Activated naive CD8-positive, alpha-beta T cell treated with anti-CD3 and anti-CD28 coated beads for 36 hours (primary cell): ENCODE data around the gene ZBED4. TPM values are rescaled to one million over a fixed set of nuclear protein-coding genes. Genes with fewer than 3 reads are reported as not detected.

Experiments
- DNase-seq: peaks from one replicate; pipeline ENCODE4 v3.0.0; 2021
- H3K27ac Mint-ChIP-seq: one replicate; pipeline ENCODE4 v1.8.0; 2022; ENCODE audit warnings: mild to moderate bottlenecking, moderate library complexity, mixed read lengths
- H3K27me3 Mint-ChIP-seq: one replicate; pipeline ENCODE4 v1.8.0; 2022; ENCODE audit warnings: mild to moderate bottlenecking, mixed read lengths
- H3K36me3 Mint-ChIP-seq: one replicate; pipeline ENCODE4 v1.8.0; 2021; ENCODE audit warnings: mild to moderate bottlenecking, mixed read lengths
- H3K4me1 Mint-ChIP-seq: one replicate; pipeline ENCODE4 v1.8.0; 2021; ENCODE audit warnings: mixed read lengths
- H3K4me3 Mint-ChIP-seq: one replicate; pipeline ENCODE4 v1.8.0; 2022; ENCODE audit warnings: mild to moderate bottlenecking, moderate library complexity, mixed read lengths
- H3K9me3 Mint-ChIP-seq: one replicate; pipeline ENCODE4 v1.8.0; 2022; ENCODE audit warnings: mixed read lengths
- total RNA-seq, 2 experiments: library from RNA; stranded (reverse); gene quantifications; one replicate each; pipeline ENCODE4 v1.2.3, GENCODE V29; 2021

The ZBED4 gene
- total RNA-seq, 2 experiments from 2014 or later: 20.6 to 20.7 TPM

DNA sequence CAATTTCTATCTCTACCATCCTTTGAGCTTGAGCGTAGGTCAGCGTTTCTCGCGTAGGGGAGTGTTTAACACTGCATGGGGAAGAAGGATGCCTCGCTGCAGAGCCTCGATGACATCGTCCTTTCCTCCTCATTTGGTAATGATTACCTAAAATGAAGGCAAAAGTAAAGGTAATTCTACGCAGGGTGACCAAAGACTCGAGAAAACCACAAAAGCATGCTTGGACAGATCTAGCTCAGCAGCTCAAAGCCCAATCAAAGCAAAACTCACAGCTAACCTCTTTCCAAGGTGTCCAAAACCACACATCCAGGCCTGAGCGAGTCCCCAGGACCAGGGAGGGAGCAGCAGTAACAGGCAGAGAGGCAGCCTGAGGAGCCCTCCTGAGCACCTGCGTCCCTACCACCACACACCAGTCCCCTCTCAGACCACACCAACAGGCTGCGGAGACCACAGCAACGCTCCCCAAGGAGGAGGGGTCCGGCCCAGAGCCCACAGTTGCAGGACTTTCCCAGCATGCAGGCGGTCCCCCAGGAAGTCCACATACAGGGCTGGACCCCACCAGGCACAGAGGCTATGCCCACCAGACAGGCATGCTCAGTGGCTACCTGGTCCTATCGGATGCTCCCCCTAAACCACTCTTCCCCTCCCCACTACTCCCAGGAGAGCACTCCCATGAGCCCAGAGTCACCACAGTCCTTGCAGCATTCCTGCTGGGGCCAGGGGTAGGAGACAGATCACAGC lies 29.3 kb upstream of the ZBED4 start:
- H3K36me3 Mint-ChIP-seq: peaks cover 27% of the 10 kb centered on the region
- H3K4me3 Mint-ChIP-seq: peak overlapping the region; percentile 8
- H3K4me1 Mint-ChIP-seq: peaks cover 38% of the 10 kb centered on the region
- H3K27ac Mint-ChIP-seq: no peak overlapping the region
- no peak for DNase-seq
- no peaks in the 10 kb centered on the region for H3K27me3 Mint-ChIP-seq
- no peaks in the 10 kb centered on the region for H3K9me3 Mint-ChIP-seq

GRCh38 chr22:49824936-49825335 lies 28.7 kb upstream of the ZBED4 start:
- Mint-ChIP-seq H3K4me1 (peaks cover 39% of the 10 kb centered on the region), H3K36me3 (peaks cover 27% of the 10 kb centered on the region), H3K27me3 (no peaks in the 10 kb centered on the region), H3K9me3 (peaks cover 2% of the 10 kb centered on the region), H3K4me3 (no peak overlapping the region), H3K27ac (peak overlapping the region; percentile 34)
- no peak for DNase-seq

DNA sequence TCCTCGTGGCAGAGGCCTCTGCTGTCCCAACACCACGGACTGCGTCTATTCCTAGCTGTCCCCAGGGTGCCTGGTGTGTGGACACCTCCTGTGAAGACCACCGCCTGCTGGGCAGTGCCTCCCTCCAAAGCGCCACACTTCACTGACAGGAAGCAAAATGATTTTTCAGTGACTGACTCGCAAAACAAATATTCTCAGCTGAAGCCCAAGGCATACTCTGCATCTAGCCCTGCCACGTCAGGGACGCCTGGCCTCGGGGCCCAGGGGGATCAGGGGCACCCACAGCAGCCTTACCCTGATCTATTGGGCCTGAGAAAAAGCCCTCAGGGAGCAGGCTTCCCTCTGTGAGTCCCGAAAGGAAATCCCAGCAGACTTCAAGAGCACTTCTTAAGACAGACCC lies 28.2 kb upstream of the ZBED4 start:
- Mint-ChIP-seq H3K36me3 (peaks cover 23% of the 10 kb centered on the region), H3K27me3 (no peaks in the 10 kb centered on the region), H3K27ac (peak overlapping the region; percentile 92), H3K9me3 (peaks cover 2% of the 10 kb centered on the region), H3K4me3 (peak overlapping the region; percentile 93), H3K4me1 (peaks cover 39% of the 10 kb centered on the region)
- no peak for DNase-seq

GRCh38 chr22:49825944-49826602 lies 27.6 kb upstream of the ZBED4 start:
- H3K4me3 Mint-ChIP-seq: peak overlapping the region; percentile 93
- peaks cover 18% of the 10 kb centered on the region for H3K36me3 Mint-ChIP-seq
- peaks cover 2% of the 10 kb centered on the region for H3K9me3 Mint-ChIP-seq
- H3K27me3 Mint-ChIP-seq: no peaks in the 10 kb centered on the region
- DNase-seq: peak; percentile 78
- peak overlapping the region; percentile 92 for H3K27ac Mint-ChIP-seq
- H3K4me1 Mint-ChIP-seq: peaks cover 36% of the 10 kb centered on the region

DNA sequence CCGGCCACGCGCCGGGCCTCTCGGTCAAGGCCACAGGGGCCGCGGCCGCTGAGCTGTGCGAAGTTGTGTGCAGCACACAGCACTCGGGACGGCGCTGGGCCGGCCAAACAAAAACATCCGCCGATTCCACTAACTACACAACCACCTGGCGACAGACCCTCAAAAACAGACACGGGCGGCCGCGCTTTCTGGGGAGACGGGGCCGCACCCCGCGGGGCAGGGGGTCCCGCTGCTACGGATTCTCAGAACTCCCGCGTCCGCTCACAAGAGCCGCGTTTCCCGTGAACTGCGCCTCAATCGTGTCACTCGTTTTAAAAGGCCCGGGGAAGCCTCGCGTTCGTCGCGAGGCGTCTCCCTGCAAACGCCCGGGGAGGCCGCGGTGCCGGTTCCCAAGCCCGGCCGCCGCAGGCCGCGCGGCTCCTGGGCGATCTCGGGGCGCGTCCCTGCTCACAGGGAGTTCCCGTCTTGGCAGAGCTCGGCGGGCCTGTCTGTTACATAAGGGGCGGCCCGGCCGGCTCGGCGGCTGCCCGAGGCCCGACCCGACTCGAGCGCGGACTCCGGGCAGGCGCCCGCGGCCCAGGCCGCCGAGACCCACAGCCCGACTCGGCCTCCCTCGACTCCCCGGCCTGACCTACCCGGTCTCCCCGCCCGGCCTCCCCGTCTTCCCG lies 26.9 kb upstream of the ZBED4 start:
- peak overlapping the region; percentile 92 for H3K27ac Mint-ChIP-seq
- H3K9me3 Mint-ChIP-seq: peaks cover 2% of the 10 kb centered on the region
- peaks cover 17% of the 10 kb centered on the region for H3K36me3 Mint-ChIP-seq
- no peaks in the 10 kb centered on the region for H3K27me3 Mint-ChIP-seq
- H3K4me3 Mint-ChIP-seq: peak overlapping the region; percentile 93
- DNase-seq: peak; percentile 50
- peaks cover 36% of the 10 kb centered on the region for H3K4me1 Mint-ChIP-seq

DNA sequence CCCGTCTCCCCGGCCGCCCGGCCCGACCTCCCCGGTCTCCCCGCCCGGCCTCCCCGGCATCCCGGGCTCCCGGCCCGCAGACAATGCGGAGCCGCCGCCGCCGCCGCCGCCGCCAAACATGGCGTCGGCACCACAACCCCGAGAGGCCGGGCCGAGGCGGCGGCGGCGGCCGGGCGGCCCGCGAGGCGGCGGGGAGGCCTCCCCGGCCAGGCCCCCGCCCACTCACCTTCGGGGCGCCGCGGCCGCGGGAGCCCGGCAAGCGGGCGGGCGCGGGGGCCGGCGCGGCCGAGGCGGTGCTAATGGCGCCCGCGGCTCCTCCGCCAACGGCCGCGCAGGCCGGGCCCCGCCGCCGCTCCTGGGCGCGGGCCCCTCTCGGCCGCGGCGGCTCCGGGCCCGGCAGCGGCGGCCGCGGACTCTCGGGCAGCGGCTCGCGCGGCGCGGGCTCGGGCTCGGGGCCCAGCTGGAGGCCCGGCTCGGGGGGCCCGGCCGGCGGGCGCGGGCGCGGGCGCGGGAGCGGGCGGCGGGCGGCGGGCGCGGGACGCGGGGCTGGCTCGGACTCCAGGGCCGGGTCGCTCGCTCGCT lies 26.3 kb upstream of the ZBED4 start:
- Mint-ChIP-seq H3K4me1 (peaks cover 33% of the 10 kb centered on the region), H3K4me3 (peak overlapping the region; percentile 32)
- peak; percentile 45 for DNase-seq

GRCh38 chr22:49827853-49828598 lies 25.6 kb upstream of the ZBED4 start, which contains the start of gene BRD1:
BRD1 (minus strand) TSS chr22:49827873; CDS start chr22:49824317, 3,556 bp downstream.
- H3K9me3 Mint-ChIP-seq: peaks cover 2% of the 10 kb centered on the region
- peak within 1 kb of the TSS; percentile 93 for H3K4me3 Mint-ChIP-seq
- peaks cover 14% of the 10 kb centered on the region for H3K36me3 Mint-ChIP-seq
- no peaks in the 10 kb centered on the region for H3K27me3 Mint-ChIP-seq
- DNase-seq: peak; percentile 70
- peak within 1 kb of the TSS; percentile 92 for H3K27ac Mint-ChIP-seq
- peaks cover 31% of the 10 kb centered on the region for H3K4me1 Mint-ChIP-seq

More for the DNA sequence above, 26.3 kb upstream of the ZBED4 start:
- peaks cover 14% of the 10 kb centered on the region for H3K36me3 Mint-ChIP-seq
- no peaks in the 10 kb centered on the region for H3K27me3 Mint-ChIP-seq
- peaks cover 2% of the 10 kb centered on the region for H3K9me3 Mint-ChIP-seq
- no peak overlapping the region for H3K27ac Mint-ChIP-seq

- H3K9me3 Mint-ChIP-seq: peaks cover 2% of the 10 kb centered on the region
- H3K27ac Mint-ChIP-seq: peak overlapping the region; percentile 48
- H3K36me3 Mint-ChIP-seq: peaks cover 13% of the 10 kb centered on the region
- no peaks in the 10 kb centered on the region for H3K27me3 Mint-ChIP-seq
- peak overlapping the region; percentile 54 for H3K4me3 Mint-ChIP-seq
- H3K4me1 Mint-ChIP-seq: peaks cover 30% of the 10 kb centered on the region
- no peak for DNase-seq
These were observed 25.1 kb upstream of the ZBED4 start for GRCh38 chr22:49828599-49828965.

GRCh38 chr22:49829044-49829853 lies 24.4 kb upstream of the ZBED4 start:
- H3K27me3 Mint-ChIP-seq: no peaks in the 10 kb centered on the region
- peaks cover 2% of the 10 kb centered on the region for H3K9me3 Mint-ChIP-seq
- peaks cover 6% of the 10 kb centered on the region for H3K36me3 Mint-ChIP-seq
- peak overlapping the region; percentile 14 for H3K4me3 Mint-ChIP-seq
- H3K27ac Mint-ChIP-seq: peak overlapping the region; percentile 77
- no peak for DNase-seq
- H3K4me1 Mint-ChIP-seq: peaks cover 24% of the 10 kb centered on the region

GRCh38 chr22:49833340-49834007 lies 20.2 kb upstream of the ZBED4 start:
- no peaks in the 10 kb centered on the region for H3K27me3 Mint-ChIP-seq
- H3K36me3 Mint-ChIP-seq: no peaks in the 10 kb centered on the region
- H3K27ac Mint-ChIP-seq: no peak overlapping the region
- H3K4me1 Mint-ChIP-seq: peaks cover 15% of the 10 kb centered on the region
- H3K9me3 Mint-ChIP-seq: peaks cover 2% of the 10 kb centered on the region
- no peak for DNase-seq
- H3K4me3 Mint-ChIP-seq: no peak overlapping the region

DNA sequence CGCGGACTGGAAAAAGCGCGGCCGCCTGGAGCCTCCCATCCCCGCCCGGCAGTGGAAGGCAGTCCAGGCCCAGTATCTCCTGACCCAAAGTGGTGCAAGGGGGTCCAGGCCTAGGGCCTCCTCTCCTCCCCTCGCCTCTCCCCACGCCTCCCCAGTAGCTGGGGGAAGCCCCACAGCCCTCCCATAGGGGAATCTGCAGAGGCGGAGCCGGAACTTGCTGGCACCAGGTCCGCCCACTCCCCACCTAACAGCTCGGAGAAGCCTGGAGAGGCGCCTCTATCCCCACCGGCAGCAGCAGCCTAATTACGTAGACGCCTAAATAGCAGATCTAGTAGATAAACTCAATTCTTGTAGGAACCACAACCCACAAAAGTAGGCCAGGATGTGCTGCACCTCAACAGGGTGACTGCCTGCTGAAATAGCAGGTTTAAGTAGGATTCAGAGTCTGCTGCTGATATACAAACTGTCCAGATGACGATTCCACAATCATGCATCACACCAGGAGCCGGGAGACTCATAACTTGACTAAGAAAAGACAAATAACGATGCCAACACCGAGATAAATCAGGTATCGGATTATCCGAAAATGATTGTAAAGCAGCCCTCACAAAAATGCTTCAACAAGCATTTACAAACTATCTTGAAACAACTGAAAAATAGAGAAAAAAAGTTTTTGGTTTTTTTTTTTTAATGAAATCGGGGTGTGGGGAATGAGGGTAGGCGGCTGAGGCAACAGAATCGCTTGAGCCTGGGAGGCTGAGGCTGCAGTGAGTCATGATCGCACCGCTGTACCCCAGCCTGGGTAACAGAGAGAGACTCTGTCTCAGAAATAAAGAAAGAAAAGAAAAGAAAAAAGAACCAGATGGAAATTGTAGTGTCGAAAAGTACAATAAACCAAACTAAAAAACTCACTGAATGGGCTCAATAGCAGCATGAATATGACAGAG lies 14.6 kb upstream of the ZBED4 start:
- Mint-ChIP-seq H3K4me3 (peak overlapping the region; percentile 72), H3K9me3 (no peaks in the 10 kb centered on the region), H3K4me1 (peaks cover 25% of the 10 kb centered on the region), H3K27ac (peak overlapping the region; percentile 91), H3K27me3 (no peaks in the 10 kb centered on the region), H3K36me3 (no peaks in the 10 kb centered on the region)
- peak; percentile 88 for DNase-seq

GRCh38 chr22:49845241-49845640 lies 8.4 kb upstream of the ZBED4 start:
- no peaks in the 10 kb centered on the region for H3K9me3 Mint-ChIP-seq
- H3K36me3 Mint-ChIP-seq: no peaks in the 10 kb centered on the region
- H3K27me3 Mint-ChIP-seq: peaks cover 14% of the 10 kb centered on the region
- H3K4me1 Mint-ChIP-seq: peaks cover 6% of the 10 kb centered on the region
- H3K27ac Mint-ChIP-seq: no peak overlapping the region
- no peak overlapping the region for H3K4me3 Mint-ChIP-seq
- DNase-seq: no peak
